Heart left ventricle (tissue), 13 donors: ENCODE results near the gene RALGAPA1.

Experiments
- CTCF ChIP-seq, 12 donors: fragments of 200-600 bp; sonication (generic) in 4 of 12; IDR thresholded peaks; one replicate each; pipeline versions ENCODE4 v1.5.0 to v1.8.0; 2018 to 2022; ENCODE audit warnings: antibody characterized with exemption in 12 of 12, mild to moderate bottlenecking in 5 of 12
- POLR2A ChIP-seq, 2 donors: fragments of 450-650 bp; IDR thresholded peaks; one replicate each; pipeline ENCODE4 v1.6.1; 2017; ENCODE audit warnings: antibody characterized with exemption in 2 of 2, mild to moderate bottlenecking in 2 of 2, moderate library complexity in 2 of 2
- donor health status: ischemic (EF 13 %, LVEDD 7.1; RV severe dilation, severe dysfunction).
- donor health status: DM: no; HTN: yes; CAD: no.
- donor health status: DM: no; HTN: no; CAD: no.
- donor health status: ischemic (EF 25% LVEDD 6.9; RV normal size, moderate dysfunction).
- donor health status: ischemic (EF 25% LVEDD 5.7; RV mildly dilated, moderate dysfunction).
- donor health status: ischemic (EF 35%, LVEDD 5.7; RV mildly dilated, moderate dysfunction).
- donor health status: nonischemic (EF 11% LVEDD 7.7; RV severe dilation, severe dysfunction).
- donor health status: DM: yes; HTN: yes; CAD: no.
- donor health status: PGD.
- donor health status: ischemic (EF 29% LVEDD 5.4; RV normal size, mild dysfunction).
- donor health status: nonischemic (EF 23%, LVEDD 6.1; RV moderate dilation, normal function).

- no peak for TF ChIP-seq CTCF (IDR thresholded peaks at IDR 0.05)
- TF ChIP-seq POLR2A (IDR thresholded peaks at IDR 0.05): no peak
Measured at GRCh38 chr14:35754671-35755070, 54.4 kb downstream of the RALGAPA1 start.
